Measurements from ENCODE around the gene ST3GAL2.

DNA sequence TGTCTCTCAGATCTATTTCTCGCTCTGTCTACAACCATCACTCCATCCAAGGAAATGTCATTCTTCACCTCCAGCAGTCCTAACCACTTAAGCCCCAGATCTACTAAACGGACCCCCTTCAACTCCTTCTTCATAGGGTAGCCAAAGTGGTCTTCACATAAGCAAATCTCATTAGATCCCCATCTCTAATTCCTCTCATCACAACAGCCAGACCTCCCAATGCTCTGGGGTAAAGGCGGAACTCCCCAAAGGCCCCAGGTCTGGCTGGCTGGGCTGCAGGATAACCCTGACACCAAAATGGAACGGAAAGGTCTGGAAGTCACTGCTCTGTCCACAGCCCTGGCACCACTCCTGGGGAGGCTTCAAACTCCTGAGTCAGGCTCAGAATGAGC, 11.1 kb downstream of the ST3GAL2 start:
- TF ChIP-seq YY1 (IDR thresholded peaks at IDR 0.05; ENCODE audit: insufficient read depth, insufficient read length) = no peak
- no peak for TF ChIP-seq ZNF274 (IDR thresholded peaks at IDR 0.05; ENCODE audit: low read depth, low read length)
